Measurements from ENCODE around the gene WDFY3. TPM values are rescaled to one million over a fixed set of nuclear protein-coding genes. Genes with fewer than 3 reads are reported as not detected.

The WDFY3 gene
- total and polyA plus RNA-seq, 2 of the 13 experiments (the other 11 are each of a cell fraction or from before 2014, with no cell fraction given): 16.7 to 24.5 TPM

DNA sequence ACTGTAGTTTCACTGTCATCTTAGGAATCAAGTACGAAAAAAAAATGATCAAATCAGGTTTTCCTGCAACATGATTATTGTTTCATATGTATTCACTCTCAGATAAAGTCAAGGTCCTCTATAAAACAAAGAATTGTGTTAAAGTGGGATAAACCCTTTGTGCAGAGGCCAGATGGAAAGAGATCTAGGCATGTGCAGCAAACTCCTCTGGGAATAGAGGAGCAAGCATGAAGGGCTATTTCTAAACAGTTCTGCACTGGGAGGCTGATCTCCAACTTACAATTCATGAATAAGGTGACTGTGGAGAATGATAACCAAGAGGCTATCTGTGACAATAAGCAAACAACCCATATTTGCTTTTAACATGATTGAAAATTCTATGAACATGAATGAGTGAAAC lies 2.4 kb upstream of the WDFY3 start:
- no peak overlapping the region for H3K4me3 ChIP-seq (replicated peaks in 1 of 3; ENCODE audit: insufficient read depth in 1 of 3, low read depth in 2 of 3, low read length in 3 of 3)
- intact Hi-C loops (cut with micrococcal nuclease; ENCODE audit: unreplicated experiment): no loop called here
- ATAC-seq (no peak), FAIRE-seq (no peak), DNase-seq (ENCODE audit: low spot score) (no peak)
- peaks cover 17% of the 10 kb centered on the region for H3K79me2 ChIP-seq (ENCODE audit: insufficient read depth, low read length)
- in situ Hi-C loops (cut with HindIII; ENCODE audit: extremely low pct_ligation_motif_present, low pct_unique_long_range_greater_than_20kb): loop anchor here (5.0 to 10.0 kb wide), 2 partner anchors 217 to 384 kb away; partner anchors contain the start of gene CDS1
- H3K27me3 ChIP-seq (ENCODE audit: control insufficient read depth in 1 of 2, insufficient read depth in 2 of 2, low read length in 2 of 2): no peaks in the 10 kb centered on the region
- no TSS peak for BruUV-seq (replicated peaks)
- H2AFZ ChIP-seq (ENCODE audit: low read length): no peak overlapping the region
- no peak overlapping the region for H3K4me2 ChIP-seq (ENCODE audit: low read depth, low read length)
- no peak overlapping the region for H3K9ac ChIP-seq (ENCODE audit: insufficient read depth, low read depth, low read length)
- TF ChIP-seq, protein P1, sequence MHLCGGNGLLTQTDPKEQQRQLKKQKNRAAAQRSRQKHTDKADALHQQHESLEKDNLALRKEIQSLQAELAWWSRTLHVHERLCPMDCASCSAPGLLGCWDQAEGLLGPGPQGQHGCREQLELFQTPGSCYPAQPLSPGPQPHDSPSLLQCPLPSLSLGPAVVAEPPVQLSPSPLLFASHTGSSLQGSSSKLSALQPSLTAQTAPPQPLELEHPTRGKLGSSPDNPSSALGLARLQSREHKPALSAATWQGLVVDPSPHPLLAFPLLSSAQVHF (CRISPR knock-in tag; IDR thresholded peaks at IDR 0.05): no peak
- TF ChIP-seq ESRRA (CRISPR knock-in tag; IDR thresholded peaks at IDR 0.05; ENCODE audit: low read depth): no peak
- TF ChIP-seq MAZ (IDR thresholded peaks at IDR 0.05; ENCODE audit: borderline replicate concordance, low read depth, low read length): no peak
- no peak for TF ChIP-seq MAZ (CRISPR knock-in tag; IDR thresholded peaks at IDR 0.05; ENCODE audit: low read depth)
- TF ChIP-seq PCBP2 (optimal IDR thresholded peaks at IDR 0.05; ENCODE audit: low read depth, low read length, poor library complexity, severe bottlenecking): no peak
- no peak for TF ChIP-seq RNF2 (conservative IDR thresholded peaks at IDR 0.05; ENCODE audit: low read depth)
- TF ChIP-seq NCOR1 (IDR thresholded peaks at IDR 0.05; ENCODE audit: borderline replicate concordance, low read length): no peak
- TF ChIP-seq, protein P2, sequence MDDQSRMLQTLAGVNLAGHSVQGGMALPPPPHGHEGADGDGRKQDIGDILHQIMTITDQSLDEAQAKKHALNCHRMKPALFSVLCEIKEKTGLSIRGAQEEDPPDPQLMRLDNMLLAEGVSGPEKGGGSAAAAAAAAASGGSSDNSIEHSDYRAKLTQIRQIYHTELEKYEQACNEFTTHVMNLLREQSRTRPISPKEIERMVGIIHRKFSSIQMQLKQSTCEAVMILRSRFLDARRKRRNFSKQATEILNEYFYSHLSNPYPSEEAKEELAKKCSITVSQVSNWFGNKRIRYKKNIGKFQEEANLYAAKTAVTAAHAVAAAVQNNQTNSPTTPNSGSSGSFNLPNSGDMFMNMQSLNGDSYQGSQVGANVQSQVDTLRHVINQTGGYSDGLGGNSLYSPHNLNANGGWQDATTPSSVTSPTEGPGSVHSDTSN (CRISPR knock-in tag; IDR thresholded peaks at IDR 0.05; ENCODE audit: borderline replicate concordance): no peak
- TF ChIP-seq ZNF556 (CRISPR knock-in tag; IDR thresholded peaks at IDR 0.05; ENCODE audit: borderline replicate concordance): no peak
- TF ChIP-seq, protein P3, sequence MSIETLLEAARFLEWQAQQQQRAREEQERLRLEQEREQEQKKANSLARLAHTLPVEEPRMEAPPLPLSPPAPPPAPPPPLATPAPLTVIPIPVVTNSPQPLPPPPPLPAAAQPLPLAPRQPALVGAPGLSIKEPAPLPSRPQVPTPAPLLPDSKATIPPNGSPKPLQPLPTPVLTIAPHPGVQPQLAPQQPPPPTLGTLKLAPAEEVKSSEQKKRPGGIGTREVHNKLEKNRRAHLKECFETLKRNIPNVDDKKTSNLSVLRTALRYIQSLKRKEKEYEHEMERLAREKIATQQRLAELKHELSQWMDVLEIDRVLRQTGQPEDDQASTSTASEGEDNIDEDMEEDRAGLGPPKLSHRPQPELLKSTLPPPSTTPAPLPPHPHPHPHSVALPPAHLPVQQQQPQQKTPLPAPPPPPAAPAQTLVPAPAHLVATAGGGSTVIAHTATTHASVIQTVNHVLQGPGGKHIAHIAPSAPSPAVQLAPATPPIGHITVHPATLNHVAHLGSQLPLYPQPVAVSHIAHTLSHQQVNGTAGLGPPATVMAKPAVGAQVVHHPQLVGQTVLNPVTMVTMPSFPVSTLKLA (IDR thresholded peaks at IDR 0.05): no peak
- TF ChIP-seq KDM1A (CRISPR knock-in tag; IDR thresholded peaks at IDR 0.05): no peak
- TF ChIP-seq SAFB2 (CRISPR knock-in tag; IDR thresholded peaks at IDR 0.05; ENCODE audit: borderline replicate concordance, low read depth): no peak
- TF ChIP-seq, protein P4, sequence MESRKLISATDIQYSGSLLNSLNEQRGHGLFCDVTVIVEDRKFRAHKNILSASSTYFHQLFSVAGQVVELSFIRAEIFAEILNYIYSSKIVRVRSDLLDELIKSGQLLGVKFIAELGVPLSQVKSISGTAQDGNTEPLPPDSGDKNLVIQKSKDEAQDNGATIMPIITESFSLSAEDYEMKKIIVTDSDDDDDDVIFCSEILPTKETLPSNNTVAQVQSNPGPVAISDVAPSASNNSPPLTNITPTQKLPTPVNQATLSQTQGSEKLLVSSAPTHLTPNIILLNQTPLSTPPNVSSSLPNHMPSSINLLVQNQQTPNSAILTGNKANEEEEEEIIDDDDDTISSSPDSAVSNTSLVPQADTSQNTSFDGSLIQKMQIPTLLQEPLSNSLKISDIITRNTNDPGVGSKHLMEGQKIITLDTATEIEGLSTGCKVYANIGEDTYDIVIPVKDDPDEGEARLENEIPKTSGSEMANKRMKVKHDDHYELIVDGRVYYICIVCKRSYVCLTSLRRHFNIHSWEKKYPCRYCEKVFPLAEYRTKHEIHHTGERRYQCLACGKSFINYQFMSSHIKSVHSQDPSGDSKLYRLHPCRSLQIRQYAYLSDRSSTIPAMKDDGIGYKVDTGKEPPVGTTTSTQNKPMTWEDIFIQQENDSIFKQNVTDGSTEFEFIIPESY (CRISPR knock-in tag; IDR thresholded peaks at IDR 0.05): no peak
- no peak for TF ChIP-seq ZNF251 (CRISPR knock-in tag; IDR thresholded peaks at IDR 0.05)
- no peak for TF ChIP-seq KLF16 (CRISPR knock-in tag; IDR thresholded peaks at IDR 0.05)
- ChIA-PET POLR2A (no interaction called here), CTCF (ENCODE audit: low intra/inter-chr PET ratio, low total read pairs) (no interaction called here)
- H3K4me1 ChIP-seq (ENCODE audit: insufficient read depth, low read length): peaks cover 22% of the 10 kb centered on the region
- 98% methylated on average over 1 of the region's 1 CpG for WGBS (ENCODE audit: low lambda C conversion rate)
- H3K27ac ChIP-seq (ENCODE audit: extremely low read length, insufficient read depth, low read length): no peak overlapping the region
- no peaks in the 10 kb centered on the region for H3K36me3 ChIP-seq (replicated peaks in 1 of 2; ENCODE audit: control insufficient read depth in 1 of 2, insufficient read depth in 2 of 2, low read length in 2 of 2)
- H4K20me1 ChIP-seq (ENCODE audit: insufficient read depth, low read length): no peaks in the 10 kb centered on the region; the same call in none of the 2 replicates
- no peaks in the 10 kb centered on the region for H3K9me3 ChIP-seq (ENCODE audit: low read length)
